GM12865 (cell line): ENCODE results near the gene FBP1.

Source experiments
- DNase-seq: peaks from one replicate; pipeline ENCODE4 v3.0.0; 2010; ENCODE audit warnings: low read depth
- H3K4me3 ChIP-seq: 2 replicates; pipeline ENCODE4 v1.5.1; 2011; ENCODE audit warnings: mild to moderate bottlenecking, low read depth, low read length, control low read depth
- TF ChIP-seq, protein P1 (sequence below): IDR thresholded peaks from 2 replicates; pipeline ENCODE4 v1.5.1; 2011; ENCODE audit warnings: low read length, control low read depth, low read depth, inconsistent platforms; ENCODE audit not compliant: insufficient read depth; ENCODE audit errors: missing control alignments

The FBP1 gene

GRCh38 chr9:94638335-94639060, 820 bp downstream of the FBP1 start:
- no peak overlapping the region; the same call in 1 of the 2 replicates for H3K4me3 ChIP-seq
- no peak for DNase-seq
- TF ChIP-seq, protein P1, sequence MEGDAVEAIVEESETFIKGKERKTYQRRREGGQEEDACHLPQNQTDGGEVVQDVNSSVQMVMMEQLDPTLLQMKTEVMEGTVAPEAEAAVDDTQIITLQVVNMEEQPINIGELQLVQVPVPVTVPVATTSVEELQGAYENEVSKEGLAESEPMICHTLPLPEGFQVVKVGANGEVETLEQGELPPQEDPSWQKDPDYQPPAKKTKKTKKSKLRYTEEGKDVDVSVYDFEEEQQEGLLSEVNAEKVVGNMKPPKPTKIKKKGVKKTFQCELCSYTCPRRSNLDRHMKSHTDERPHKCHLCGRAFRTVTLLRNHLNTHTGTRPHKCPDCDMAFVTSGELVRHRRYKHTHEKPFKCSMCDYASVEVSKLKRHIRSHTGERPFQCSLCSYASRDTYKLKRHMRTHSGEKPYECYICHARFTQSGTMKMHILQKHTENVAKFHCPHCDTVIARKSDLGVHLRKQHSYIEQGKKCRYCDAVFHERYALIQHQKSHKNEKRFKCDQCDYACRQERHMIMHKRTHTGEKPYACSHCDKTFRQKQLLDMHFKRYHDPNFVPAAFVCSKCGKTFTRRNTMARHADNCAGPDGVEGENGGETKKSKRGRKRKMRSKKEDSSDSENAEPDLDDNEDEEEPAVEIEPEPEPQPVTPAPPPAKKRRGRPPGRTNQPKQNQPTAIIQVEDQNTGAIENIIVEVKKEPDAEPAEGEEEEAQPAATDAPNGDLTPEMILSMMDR, result no peak

DNA sequence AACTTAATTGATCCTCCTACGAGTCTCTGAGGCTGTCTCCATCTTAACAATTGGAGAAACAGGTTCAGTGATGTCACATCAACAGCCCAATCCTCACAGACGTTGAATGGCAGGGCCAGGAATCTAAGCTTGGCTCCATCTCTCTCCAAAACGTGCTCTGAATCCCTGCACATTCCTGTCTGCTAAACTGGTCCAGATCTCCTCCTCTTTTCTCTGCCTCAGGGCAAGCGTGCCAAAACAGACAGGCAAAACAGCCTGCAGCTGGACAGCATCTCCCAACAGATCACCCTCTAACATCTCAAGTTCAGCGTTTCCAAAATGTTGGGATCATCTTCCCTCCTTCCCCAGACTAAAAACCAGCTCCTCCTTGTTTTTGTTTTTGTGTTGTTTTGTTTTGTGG, 6.6 kb downstream of the FBP1 start:
- no peak overlapping the region for H3K4me3 ChIP-seq
- no peak for DNase-seq
- TF ChIP-seq, protein P1, result no peak

DNA sequence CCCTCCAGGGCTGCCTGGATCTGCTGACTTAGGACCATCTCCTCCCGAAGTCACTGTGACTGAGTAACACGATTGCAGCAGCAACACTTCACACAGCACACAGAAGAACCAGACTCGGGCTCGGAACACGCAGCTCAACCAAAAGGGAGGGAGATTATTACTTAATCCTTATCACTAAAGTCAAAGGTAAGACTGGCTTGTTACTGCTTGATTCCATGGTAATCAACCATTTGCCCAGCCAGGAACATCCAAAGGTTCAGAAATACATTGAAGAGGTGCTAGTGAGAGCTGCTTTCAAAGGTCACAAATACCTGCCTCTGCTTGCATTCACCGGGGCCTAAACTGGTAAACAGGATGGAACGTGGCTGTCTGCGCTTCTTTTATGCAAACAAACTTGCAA, 7.7 kb downstream of the FBP1 start:
- DNase-seq, result no peak
- no peak overlapping the region for H3K4me3 ChIP-seq
- TF ChIP-seq, protein P1, result no peak

- TF ChIP-seq, protein P1, result no peak
- DNase-seq, result no peak
- H3K4me3 ChIP-seq, result no peak overlapping the region
These were observed 8.5 kb downstream of the FBP1 start for GRCh38 chr9:94630833-94631232.

- DNase-seq, result no peak
- TF ChIP-seq, protein P1, result no peak
- no peak overlapping the region for H3K4me3 ChIP-seq
These were observed 9.0 kb downstream of the FBP1 start for GRCh38 chr9:94630281-94630680.

GRCh38 chr9:94627287-94627686, 12.0 kb downstream of the FBP1 start:
- H3K4me3 ChIP-seq, result no peak overlapping the region
- no peak for DNase-seq
- TF ChIP-seq, protein P1, result no peak

DNA sequence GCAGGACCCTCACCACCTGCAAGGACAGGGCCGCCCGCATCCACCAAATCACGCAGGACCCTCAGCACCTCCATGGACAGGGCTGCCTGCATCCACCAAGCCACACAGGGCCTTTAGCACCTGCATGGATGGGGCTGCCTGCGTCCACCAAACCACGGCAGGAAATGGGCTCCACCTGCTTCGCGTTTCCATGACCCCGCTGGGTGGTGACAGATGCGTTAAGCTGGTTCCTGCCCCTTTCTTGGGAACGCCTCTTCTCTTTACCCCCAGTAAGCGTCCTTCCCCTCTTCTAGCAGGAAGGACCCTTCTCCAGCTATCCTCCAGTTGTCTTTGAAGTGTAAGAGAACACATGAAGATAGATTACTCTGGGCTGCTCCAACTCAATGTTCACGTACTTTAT, 13.5 kb downstream of the FBP1 start:
- TF ChIP-seq, protein P1, result no peak
- DNase-seq, result no peak

More for the DNA sequence above, 13.5 kb downstream of the FBP1 start:
- H3K4me3 ChIP-seq, result no peak overlapping the region
